Vagina (tissue), 2 donors: ENCODE results near the gene UBE2Q1.

ENCODE experiments used
- CTCF ChIP-seq, 3 experiments: fragments of 450-650 bp in 2 of 3; fragments of 200-600 bp in 1 of 3; sonication (generic) in 1 of 3; IDR thresholded peaks; one replicate each; pipeline ENCODE4 v1.5.1; 2017 to 2019; ENCODE audit warnings: antibody characterized with exemption in 3 of 3, mild to moderate bottlenecking in 2 of 3, moderate library complexity in 2 of 3
- POLR2A ChIP-seq, 2 donors: fragments of 450-650 bp; IDR thresholded peaks; one replicate each; pipeline ENCODE4 v1.6.1; 2017; ENCODE audit warnings: antibody characterized with exemption in 2 of 2, mild to moderate bottlenecking in 2 of 2, moderate library complexity in 2 of 2
- POLR2AphosphoS5 ChIP-seq, 2 donors: sonication (generic); formaldehyde crosslinking; IDR thresholded peaks; one replicate each; pipeline ENCODE4 v1.9.0; 2017; ENCODE audit warnings: antibody characterized with exemption in 2 of 2, mild to moderate bottlenecking in 2 of 2, low read depth in 1 of 2; ENCODE audit not compliant: insufficient read depth in 1 of 2

DNA sequence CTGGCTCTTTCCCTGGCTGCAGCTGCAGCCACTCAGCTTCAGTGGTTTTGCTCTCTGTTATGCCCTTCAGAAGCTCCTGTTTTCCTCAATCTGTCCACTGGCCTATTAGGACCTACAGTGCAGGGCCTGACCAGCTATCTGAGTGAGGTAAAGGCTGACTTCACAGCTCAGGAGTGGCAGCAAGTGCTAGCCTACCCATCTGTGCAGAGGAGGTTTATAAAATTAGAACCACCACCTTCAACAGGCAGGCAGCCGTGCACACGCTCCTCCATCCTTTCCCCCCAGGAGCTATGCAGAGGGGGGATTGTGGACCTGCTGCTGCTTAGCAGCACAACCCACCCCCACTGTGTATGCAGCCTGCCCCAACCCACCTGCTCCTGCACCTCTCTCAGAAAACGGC lies 41.2 kb upstream of the UBE2Q1 start:
- no peak for TF ChIP-seq CTCF (IDR thresholded peaks at IDR 0.05)
- TF ChIP-seq POLR2A (IDR thresholded peaks at IDR 0.05): no peak
- TF ChIP-seq POLR2AphosphoS5 (IDR thresholded peaks at IDR 0.05; ENCODE audit: insufficient read depth in 1 of 2, low read depth in 1 of 2): no peak
